Sigmoid colon (tissue), 4 donors: ENCODE measurements around the gene ADSS1.

ENCODE experiments used
- CTCF ChIP-seq, 4 experiments: fragments of 450-650 bp in 3 of 4; fragments of 200-600 bp in 1 of 4; IDR thresholded peaks; one replicate each; pipeline ENCODE4 v1.5.1; 2016 to 2019; ENCODE audit warnings: antibody characterized with exemption in 4 of 4, mild to moderate bottlenecking in 3 of 4, moderate library complexity in 2 of 4
- EP300 ChIP-seq, 4 donors: sonication (generic); formaldehyde crosslinking; IDR thresholded peaks; one replicate each; pipeline ENCODE4 v1.6.1; 2017; ENCODE audit warnings: antibody characterized with exemption in 4 of 4
- POLR2A ChIP-seq, 2 donors: fragments of 450-650 bp; IDR thresholded peaks; one replicate each; pipeline ENCODE4 v1.6.1; 2016; ENCODE audit warnings: antibody characterized with exemption in 2 of 2, mild to moderate bottlenecking in 2 of 2, moderate library complexity in 2 of 2
- POLR2AphosphoS5 ChIP-seq, 4 donors: sonication (generic); formaldehyde crosslinking; IDR thresholded peaks; one replicate each; pipeline ENCODE4 v1.6.1; 2017; ENCODE audit warnings: antibody characterized with exemption in 4 of 4

- no peak for TF ChIP-seq EP300 (IDR thresholded peaks at IDR 0.05)
- no peak for TF ChIP-seq CTCF (IDR thresholded peaks at IDR 0.05)
- no peak for TF ChIP-seq POLR2A (IDR thresholded peaks at IDR 0.05)
- no peak for TF ChIP-seq POLR2AphosphoS5 (IDR thresholded peaks at IDR 0.05)
Measured at GRCh38 chr14:104680056-104680805, 43.8 kb upstream of the ADSS1 start.
